GM12892 (cell line): ENCODE measurements around the gene FRAS1.

Source experiments
- POLR2AphosphoS5 ChIP-seq: IDR thresholded peaks from 2 replicates; pipeline ENCODE4 v1.6.1; 2011; ENCODE audit warnings: low read depth, low read length, control low read depth
- TAF1 ChIP-seq: IDR thresholded peaks from 2 replicates; pipeline ENCODE4 v1.6.1; 2011; ENCODE audit warnings: low read depth, mild to moderate bottlenecking, control low read depth, low read length, borderline replicate concordance

GRCh38 chr4:78355306-78355705, 298.2 kb downstream of the FRAS1 start:
- TF ChIP-seq TAF1: no peak
- no peak for TF ChIP-seq POLR2AphosphoS5
